ENCODE results near the gene ARSD.
"Not testable (repeated sequence)": the region's sequence is repeated elsewhere in the genome, so short reads cannot be mapped to it uniquely, and the experiment has no call there.

ARSD gene

DNA sequence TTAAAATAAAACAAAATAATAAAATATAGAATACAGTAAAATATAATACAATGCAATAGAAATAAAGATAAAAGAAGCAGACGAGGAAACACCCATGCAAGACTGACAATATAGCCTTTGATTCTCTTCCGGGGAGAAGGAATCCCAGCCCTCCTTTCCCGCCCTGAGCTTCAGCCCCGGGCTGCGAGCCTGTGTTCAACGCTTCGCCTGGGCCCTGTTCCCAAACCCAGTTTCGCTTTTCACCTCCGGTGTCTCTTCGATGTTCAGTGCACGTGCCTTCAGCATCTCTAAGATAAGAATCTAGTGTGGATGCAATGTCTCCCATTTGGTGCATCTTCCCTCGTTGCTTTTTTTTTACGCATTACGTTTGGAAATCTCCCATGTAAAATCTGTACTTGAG, 38.4 kb upstream of the ARSD start:
- no peak for DNase-seq (ENCODE audit: low read depth)
- TF ChIP-seq CTCF (IDR thresholded peaks at IDR 0.05; ENCODE audit: low read depth, low read length) = no peak
- no peak for TF ChIP-seq POLR2A (IDR thresholded peaks at IDR 0.05; ENCODE audit: extremely low read depth, insufficient read length)
- TF ChIP-seq MYC (IDR thresholded peaks at IDR 0.05; ENCODE audit: low read depth, low read length) = no peak
- TF ChIP-seq, protein P1, sequence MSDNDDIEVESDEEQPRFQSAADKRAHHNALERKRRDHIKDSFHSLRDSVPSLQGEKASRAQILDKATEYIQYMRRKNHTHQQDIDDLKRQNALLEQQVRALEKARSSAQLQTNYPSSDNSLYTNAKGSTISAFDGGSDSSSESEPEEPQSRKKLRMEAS (IDR thresholded peaks at IDR 0.05; ENCODE audit: low read depth, low read length) = no peak
- H3K4me3 ChIP-seq (ENCODE audit: low read depth, low read length) = no peak overlapping the region

DNA sequence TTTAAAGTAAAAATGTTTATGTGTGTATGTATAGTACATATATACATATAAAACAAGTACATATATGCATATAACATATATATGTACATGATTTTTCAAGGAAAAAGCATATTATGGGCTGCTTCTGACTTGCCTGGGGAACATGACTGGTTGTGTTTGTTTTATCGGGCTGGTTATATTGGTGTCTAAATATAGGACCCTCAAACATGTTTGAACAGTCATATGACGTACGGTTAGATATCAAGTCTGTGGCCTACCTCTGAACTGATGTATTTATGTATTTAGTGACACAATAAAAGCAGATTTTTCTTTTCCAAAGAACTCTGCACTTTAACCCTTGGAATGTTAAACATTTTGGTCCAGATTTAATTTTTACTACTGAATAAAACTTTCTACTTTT, 37.9 kb upstream of the ARSD start:
- TF ChIP-seq POLR2A (IDR thresholded peaks at IDR 0.05; ENCODE audit: extremely low read depth, insufficient read length) (no peak), MYC (IDR thresholded peaks at IDR 0.05; ENCODE audit: low read depth, low read length) (no peak), CTCF (IDR thresholded peaks at IDR 0.05; ENCODE audit: low read depth, low read length) (no peak)
- TF ChIP-seq, protein P1 (IDR thresholded peaks at IDR 0.05; ENCODE audit: low read depth, low read length) = no peak
- no peak overlapping the region for H3K4me3 ChIP-seq (ENCODE audit: low read depth, low read length)
- DNase-seq (ENCODE audit: low read depth) = no peak

DNA sequence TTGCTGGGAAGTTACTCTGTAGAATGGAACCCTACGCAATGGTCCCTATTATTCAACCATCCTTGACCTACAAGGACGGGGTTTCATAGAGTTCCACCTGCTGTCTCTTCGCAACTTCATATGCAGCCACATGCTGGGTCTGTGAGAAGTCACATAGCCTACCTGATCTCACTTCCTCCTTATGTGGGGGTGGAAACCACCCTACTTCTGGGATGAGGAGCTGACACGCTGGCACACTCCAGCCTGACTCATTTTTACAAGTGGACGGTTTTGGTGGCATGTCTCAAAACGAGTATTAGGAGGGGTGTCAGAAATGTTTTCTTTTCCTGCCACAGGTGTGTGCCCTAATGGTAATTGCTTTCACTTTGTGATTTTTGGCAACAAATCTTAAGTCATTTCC, 36.8 kb upstream of the ARSD start:
- peak; percentile 21 for DNase-seq (ENCODE audit: low read depth)
- no peak for TF ChIP-seq POLR2A (IDR thresholded peaks at IDR 0.05; ENCODE audit: extremely low read depth, insufficient read length)
- TF ChIP-seq, protein P1 (IDR thresholded peaks at IDR 0.05; ENCODE audit: low read depth, low read length) = no peak
- no peak for TF ChIP-seq CTCF (IDR thresholded peaks at IDR 0.05; ENCODE audit: low read depth, low read length)
- no peak for TF ChIP-seq MYC (IDR thresholded peaks at IDR 0.05; ENCODE audit: low read depth, low read length)
- H3K4me3 ChIP-seq (ENCODE audit: low read depth, low read length) = no peak overlapping the region

DNA sequence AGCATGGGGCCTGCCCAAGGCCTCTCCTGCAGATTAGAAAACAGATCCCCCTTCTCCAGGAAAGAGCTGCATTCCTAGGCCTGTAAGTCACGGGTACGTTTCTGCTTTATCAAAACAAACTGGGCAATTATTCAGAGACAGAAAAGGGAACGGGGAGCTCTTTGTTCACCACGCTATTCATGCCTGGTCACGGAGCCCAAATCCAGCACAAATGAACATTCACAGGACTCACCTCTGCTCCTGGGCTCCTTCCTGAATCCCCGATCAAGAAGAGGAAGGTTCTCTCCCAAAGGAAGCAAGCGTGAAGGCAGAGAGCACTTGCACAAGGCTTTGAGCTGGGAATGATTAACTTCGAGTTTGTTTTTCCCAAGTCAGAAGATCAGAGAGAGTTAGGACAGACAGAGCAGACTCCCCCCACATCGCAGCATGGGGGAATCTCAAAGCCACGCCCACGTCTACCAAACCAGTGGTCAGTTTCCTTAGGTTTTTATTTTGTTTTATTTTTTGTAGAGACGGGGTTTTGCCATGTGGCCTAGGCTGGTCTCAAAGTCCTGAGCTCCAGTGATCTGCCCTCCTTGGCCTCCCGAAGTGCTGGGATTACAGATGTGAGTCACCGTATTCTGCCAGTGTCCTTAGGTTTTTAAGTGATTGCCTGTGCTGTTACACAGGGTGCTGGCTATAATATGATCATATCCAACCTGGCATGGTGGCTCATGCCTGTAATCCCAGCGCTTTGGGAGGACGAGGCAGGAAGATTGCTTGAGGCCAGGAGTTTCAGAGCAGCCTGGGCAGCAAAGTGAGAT, 35.1 kb upstream of the ARSD start:
- H3K4me3 ChIP-seq (ENCODE audit: low read depth, low read length); DNase-seq (ENCODE audit: low read depth): not testable (repeated sequence)

- not testable (repeated sequence) for DNase-seq (ENCODE audit: low read depth); H3K4me3 ChIP-seq (ENCODE audit: low read depth, low read length)
Observed at GRCh38 chrX:2963449-2963848, 34.3 kb upstream of the ARSD start.

DNA sequence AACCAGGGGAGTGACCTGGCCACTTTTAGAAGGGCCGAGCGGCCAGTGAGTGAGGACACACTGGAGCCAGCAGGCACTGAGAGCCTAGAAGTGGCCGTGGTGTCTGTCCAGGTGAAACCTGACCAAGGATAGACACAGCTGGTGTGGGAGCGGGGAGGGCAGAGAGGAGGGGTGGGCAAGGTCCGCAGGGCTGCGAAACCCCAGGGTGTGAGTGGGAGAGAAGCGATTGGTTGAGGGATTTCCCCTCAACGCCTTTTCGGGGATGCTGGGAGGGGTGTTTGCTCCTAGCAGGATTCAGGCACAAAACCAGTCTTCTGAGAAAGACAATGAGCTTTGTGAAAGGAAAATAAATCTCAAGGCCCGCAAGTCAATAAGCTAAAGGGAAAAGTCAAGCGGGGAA, 33.2 kb upstream of the ARSD start:
- H3K4me3 ChIP-seq (ENCODE audit: low read depth, low read length) = no peak overlapping the region
- DNase-seq (ENCODE audit: low read depth) = no peak
- TF ChIP-seq MYC (IDR thresholded peaks at IDR 0.05; ENCODE audit: low read depth, low read length) (no peak), CTCF (IDR thresholded peaks at IDR 0.05; ENCODE audit: low read depth, low read length) (no peak), POLR2A (IDR thresholded peaks at IDR 0.05; ENCODE audit: extremely low read depth, insufficient read length) (no peak)
- TF ChIP-seq, protein P1 (IDR thresholded peaks at IDR 0.05; ENCODE audit: low read depth, low read length) = no peak
